Body of pancreas (tissue), 4 donors: Measurements from ENCODE around the gene TMEM217.

ENCODE experiments used
- POLR2A ChIP-seq, 3 donors: fragments of 450-650 bp; IDR thresholded peaks; one replicate each; pipeline ENCODE4 v1.6.1; 2016; ENCODE audit warnings: antibody characterized with exemption in 3 of 3, mild to moderate bottlenecking in 2 of 3
- TF ChIP-seq, protein P1 (sequence below), 7 experiments: fragments of 450-650 bp in 4 of 7; fragments of 200-600 bp in 3 of 7; sonication (generic) in 3 of 7; IDR thresholded peaks; one replicate each; pipeline ENCODE4 v1.5.1; 2016 to 2019; ENCODE audit warnings: antibody characterized with exemption in 7 of 7

DNA sequence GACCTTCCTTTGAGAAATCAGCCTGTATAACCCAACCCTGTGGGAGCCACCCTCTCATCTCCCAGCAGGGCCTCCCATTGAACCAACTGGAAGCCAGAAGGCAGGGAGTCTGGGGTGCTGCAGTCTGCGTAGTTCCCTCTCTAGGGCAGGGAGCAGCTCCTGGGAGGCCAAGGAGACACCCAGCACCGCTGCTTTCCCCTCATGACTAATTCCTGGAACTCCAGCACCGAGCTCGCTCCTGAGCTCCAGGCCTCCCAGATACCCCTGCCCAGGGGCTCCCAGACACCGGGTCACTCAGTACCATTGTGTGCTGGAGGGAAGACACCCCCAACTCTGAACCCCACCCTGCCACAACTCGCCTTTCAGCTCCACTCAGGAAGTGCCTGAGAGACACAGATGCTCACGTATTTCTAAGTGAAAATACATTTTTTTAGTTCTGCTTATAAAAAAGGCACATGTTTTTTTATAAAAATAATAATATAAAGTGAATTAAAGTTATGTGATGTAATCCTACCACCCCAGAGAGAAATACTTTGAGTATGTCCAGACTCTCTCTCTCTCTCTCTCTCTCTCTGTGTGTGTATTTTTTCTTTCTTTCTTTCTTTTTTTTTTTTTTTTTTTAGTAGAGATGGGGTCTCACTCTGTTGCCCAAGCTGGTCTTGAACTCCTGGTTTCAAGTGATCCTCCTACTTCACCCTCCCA, 70.5 kb downstream of the TMEM217 start:
- TF ChIP-seq, protein P1, sequence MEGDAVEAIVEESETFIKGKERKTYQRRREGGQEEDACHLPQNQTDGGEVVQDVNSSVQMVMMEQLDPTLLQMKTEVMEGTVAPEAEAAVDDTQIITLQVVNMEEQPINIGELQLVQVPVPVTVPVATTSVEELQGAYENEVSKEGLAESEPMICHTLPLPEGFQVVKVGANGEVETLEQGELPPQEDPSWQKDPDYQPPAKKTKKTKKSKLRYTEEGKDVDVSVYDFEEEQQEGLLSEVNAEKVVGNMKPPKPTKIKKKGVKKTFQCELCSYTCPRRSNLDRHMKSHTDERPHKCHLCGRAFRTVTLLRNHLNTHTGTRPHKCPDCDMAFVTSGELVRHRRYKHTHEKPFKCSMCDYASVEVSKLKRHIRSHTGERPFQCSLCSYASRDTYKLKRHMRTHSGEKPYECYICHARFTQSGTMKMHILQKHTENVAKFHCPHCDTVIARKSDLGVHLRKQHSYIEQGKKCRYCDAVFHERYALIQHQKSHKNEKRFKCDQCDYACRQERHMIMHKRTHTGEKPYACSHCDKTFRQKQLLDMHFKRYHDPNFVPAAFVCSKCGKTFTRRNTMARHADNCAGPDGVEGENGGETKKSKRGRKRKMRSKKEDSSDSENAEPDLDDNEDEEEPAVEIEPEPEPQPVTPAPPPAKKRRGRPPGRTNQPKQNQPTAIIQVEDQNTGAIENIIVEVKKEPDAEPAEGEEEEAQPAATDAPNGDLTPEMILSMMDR (IDR thresholded peaks at IDR 0.05), result no peak
- TF ChIP-seq POLR2A (IDR thresholded peaks at IDR 0.05), result no peak
